HepG2 (cell line): ENCODE data around the gene PTX4. TPM values are rescaled to one million over a fixed set of nuclear protein-coding genes. Genes with fewer than 3 reads are reported as not detected.

Experiments
- MYC ChIP-seq: sonication (generic); formaldehyde crosslinking; IDR thresholded peaks from 2 replicates; pipeline ENCODE4 v1.9.0; 2021; ENCODE audit warnings: missing genetic modification reagents, borderline replicate concordance
- PCBP2 ChIP-seq: fragments of 200-400 bp; formaldehyde crosslinking; optimal IDR thresholded peaks from 2 replicates; pipeline ENCODE3; 2018; ENCODE audit warnings: low read length, low read depth; ENCODE audit not compliant: poor library complexity, severe bottlenecking
- REPIN1 ChIP-seq: sonication (generic); formaldehyde crosslinking; IDR thresholded peaks from 2 replicates; pipeline ENCODE4 v1.8.0; 2022; ENCODE audit warnings: missing genetic modification reagents, low read depth, mild to moderate bottlenecking, borderline replicate concordance
- SOX13 ChIP-seq, 3 experiments: fragments of 450-650 bp in 1 of 3; sonication (generic) in 1 of 3; formaldehyde crosslinking in 1 of 3; IDR thresholded peaks in 2 of 3; conservative IDR thresholded peaks in 1 of 3; 2 replicates each; pipeline versions ENCODE4 v1.5.0 to v1.6.1; 2016 to 2020; ENCODE audit warnings: antibody characterized with exemption in 1 of 3, mild to moderate bottlenecking in 1 of 3, missing compliant biosample characterization in 1 of 3, missing genetic modification reagents in 1 of 3, moderate library complexity in 1 of 3
- TAF1 ChIP-seq: sonication (generic); formaldehyde crosslinking; IDR thresholded peaks from 2 replicates; pipeline ENCODE4 v1.4.0; 2020; ENCODE audit warnings: missing genetic modification reagents
- ZFAT ChIP-seq: sonication (generic); formaldehyde crosslinking; conservative IDR thresholded peaks from 2 replicates; pipeline ENCODE4 v1.8.1; 2023; ENCODE audit warnings: missing genetic modification reagents, inconsistent platforms
- ZHX1 ChIP-seq: sonication (generic); formaldehyde crosslinking; IDR thresholded peaks from 2 replicates; pipeline ENCODE4 v1.8.1; 2022; ENCODE audit warnings: low read depth, mild to moderate bottlenecking, missing genetic modification reagents
- ZMYM3 ChIP-seq: sonication (generic); formaldehyde crosslinking; IDR thresholded peaks from 2 replicates; pipeline ENCODE4 v1.5.1; 2020; ENCODE audit warnings: mild to moderate bottlenecking, missing genetic modification reagents
- polyA plus RNA-seq, 8 experiments: library from polyadenylated mRNA; depleted of rRNA in 3 of 8; stranded (reverse) in 7 of 8; unstranded in 1 of 8; fragments of >200 nt; fragmentation: Illumina TruSeq in 4 of 8; extraction: Trizol in 4 of 8; gene quantifications; 2 replicates each; pipeline versions ENCODE4 v1.2.1 to v1.2.3, GENCODE V29; 2011 to 2016; ENCODE audit warnings: low read depth in 4 of 8, missing spikeins in 1 of 8, mixed read lengths in 1 of 8; ENCODE audit not compliant: insufficient read depth in 1 of 8
- total RNA-seq, 5 experiments: library from RNA; depleted of rRNA; stranded (reverse); fragments of >200 nt; fragmentation: Illumina TruSeq; extraction: Trizol; gene quantifications; 2 replicates each; pipeline ENCODE4 v1.2.3, GENCODE V29; 2016; ENCODE audit warnings: low read depth in 1 of 5

Gene PTX4
- total and polyA plus RNA-seq, 2 of the 13 experiments (the other 11 are each of a cell fraction or from before 2014, with no cell fraction given): 0.04 TPM; not detected in 1

- TF ChIP-seq MYC (CRISPR knock-in tag) (peak; percentile 18; the same call in 1 of the 2 replicates), REPIN1 (CRISPR knock-in tag) (peak; percentile 1; the same call in 1 of the 2 replicates), SOX13 (IDR thresholded peaks at IDR 0.05) (no peak), SOX13 (CRISPR knock-in tag; conservative IDR thresholded peaks at IDR 0.05 in 1 of 2, IDR thresholded peaks at IDR 0.05 in 1 of 2) (no peak), ZMYM3 (CRISPR knock-in tag) (no peak), ZHX1 (CRISPR knock-in tag) (0 out of 2 replicates have a peak, but pooled peaks have one; percentile 16), PCBP2 (no peak), TAF1 (CRISPR knock-in tag) (no peak), ZFAT (CRISPR knock-in tag) (no peak)
Observed at GRCh38 chr16:1436731-1437355, 51.9 kb downstream of the PTX4 start (continued).
